A673 (cell line): ENCODE data around the gene WDR76. TPM values are rescaled to one million over a fixed set of nuclear protein-coding genes. Genes with fewer than 3 reads are reported as not detected.

Experiments
- Bru-seq: library from RNA; stranded (reverse); fragments of 400-500 nt; gene quantifications from one replicate; lab custom pipeline; 2021; lab: Mats Ljungman, UMichigan
- BruChase-seq, 2 experiments: library from RNA; stranded (reverse); fragments of 400-500 nt; gene quantifications; one replicate each; lab custom pipeline; 2021; lab: Mats Ljungman, UMichigan
- BruUV-seq: library from RNA; stranded (reverse); fragments of 400-500 nt; replicated peaks from 2 replicates; lab custom pipeline; 2021; lab: Mats Ljungman, UMichigan
- CTCF ChIA-PET: fragments of 300-600 bp; sonication (Branson Sonifier 250); formaldehyde crosslinking; loops from one replicate; lab custom pipeline; 2022; ENCODE audit warnings: antibody characterized with exemption; lab: Charles Lee
- POLR2A ChIA-PET: fragments of 300-600 bp; sonication (Branson Sonifier 250); formaldehyde crosslinking; loops from one replicate; lab custom pipeline; 2022; ENCODE audit warnings: antibody characterized with exemption; ENCODE audit not compliant: low non-redundant PET; lab: Charles Lee
- DNase-seq: peaks from one replicate; pipeline ENCODE4 v3.0.0-alpha.2; 2015; ENCODE audit warnings: low spot score
- H3K27ac ChIP-seq: fragments of 200-600 bp; sonication (generic); 2 replicates; pipeline ENCODE4 v1.5.1; 2016; ENCODE audit warnings: mixed run types, low read depth, mild to moderate bottlenecking, mixed read lengths, antibody characterized with exemption, low read length; ENCODE audit not compliant: poor library complexity, severe bottlenecking
- H3K27me3 ChIP-seq: fragments of 200-600 bp; sonication (generic); replicated peaks from 2 replicates; pipeline ENCODE4 v1.6.1; 2017; ENCODE audit warnings: mixed run types, low read depth, mild to moderate bottlenecking, mixed read lengths, antibody characterized with exemption, low read length; ENCODE audit not compliant: insufficient read depth, poor library complexity
- H3K36me3 ChIP-seq: fragments of 200-600 bp; sonication (generic); 2 replicates; pipeline ENCODE4 v1.6.1; 2016; ENCODE audit warnings: mixed run types, mild to moderate bottlenecking, mixed read lengths, antibody characterized with exemption, low read length; ENCODE audit not compliant: insufficient read depth, poor library complexity, severe bottlenecking
- H3K4me1 ChIP-seq: fragments of 200-600 bp; sonication (generic); 2 replicates; pipeline ENCODE4 v1.6.1; 2017; ENCODE audit warnings: mixed run types, mild to moderate bottlenecking, mixed read lengths, antibody characterized with exemption, low read length; ENCODE audit not compliant: insufficient read depth, poor library complexity, severe bottlenecking
- H3K4me3 ChIP-seq: fragments of 200-600 bp; sonication (generic); 2 replicates; pipeline ENCODE4 v1.5.1; 2016; ENCODE audit warnings: low read depth, mixed run types, mild to moderate bottlenecking, mixed read lengths, low read length; ENCODE audit not compliant: poor library complexity, severe bottlenecking
- H3K9me3 ChIP-seq: fragments of 200-600 bp; sonication (generic); 2 replicates; pipeline ENCODE4 v1.6.1; 2016; ENCODE audit warnings: mixed run types, low read depth, mild to moderate bottlenecking, mixed read lengths, antibody characterized with exemption, low read length; ENCODE audit not compliant: poor library complexity, severe bottlenecking
- CTCF ChIP-seq: fragments of 300-800, 200-600 bp; sonication (generic); conservative IDR thresholded peaks from 2 replicates; pipeline ENCODE4 v1.5.1; 2017; ENCODE audit warnings: low read depth, mild to moderate bottlenecking, antibody characterized with exemption, low read length, moderate library complexity, mixed read lengths
- EZH2 ChIP-seq: fragments of 200-600 bp; sonication (generic); IDR thresholded peaks from 2 replicates; pipeline ENCODE4 v1.6.1; 2017; ENCODE audit warnings: borderline replicate concordance, low read depth, mild to moderate bottlenecking, mixed read lengths, antibody characterized with exemption, low read length; ENCODE audit not compliant: poor library complexity, severe bottlenecking
- intact Hi-C: fragments of 100-400 bp; cut with micrococcal nuclease; formaldehyde crosslinking; loops from one replicate; pipeline ENCODE4 v1.10.0; 2022; ENCODE audit not compliant: unreplicated experiment
- long read RNA-seq: library from polyadenylated mRNA; stranded (forward); transcript quantifications from one replicate; pipeline ENCODE4 v2.0.0, GENCODE V29; 2022
- total RNA-seq: library from RNA; stranded (reverse); gene quantifications from 2 replicates; pipeline ENCODE4 v1.2.3, GENCODE V29; 2021

The WDR76 gene
- total RNA-seq (61.3 and 65.2 TPM in 2 replicates), Bru-seq, nascent RNA (percentile 89 among the genes with signal in this experiment), BruChase-seq, experiment 1, labeled RNA remaining after a 2-hour chase (percentile 90 among the genes with signal in this experiment), BruChase-seq, experiment 2, labeled RNA remaining after a 6-hour chase (percentile 92 among the genes with signal in this experiment)
- long read RNA-seq, transcript WDR76-201 (13 exons, 3,978 nt), result major isoform, 54 of 78 reads
- long read RNA-seq, transcript WDR76-202 (13 exons, 2,586 nt), result minor isoform, 7 of 78 reads
- long read RNA-seq, partial matches to known transcripts, result 5 of 78 reads
- long read RNA-seq, other reads (novel, unspliced or antisense), result 12 of 78 reads

- intact Hi-C loops, result no loop called here
- CTCF ChIA-PET, result no interaction called here
- no TSS peak for BruUV-seq
Observed at GRCh38 chr15:43826508-43827341, at the start of gene WDR76. WDR76 (plus strand) TSS chr15:43827002; CDS start chr15:43827033, 31 bp downstream.

GRCh38 chr15:43777267-43777914 lies 49.4 kb upstream of the WDR76 start:
- intact Hi-C loops, result no loop called here
- Histone ChIP-seq H3K27me3 (no peaks in the 10 kb centered on the region), H3K27ac (peak overlapping the region; percentile 86), H3K9me3 (no peaks in the 10 kb centered on the region), H3K36me3 (peaks cover 10% of the 10 kb centered on the region), H3K4me1 (peaks cover 11% of the 10 kb centered on the region), H3K4me3 (peak overlapping the region; percentile 75)
- CTCF ChIA-PET, result interaction anchor here (1.1 kb wide), 1 partner anchor 9 kb away, joined by 3 read pairs; no protein-coding TSS in a partner anchor
- POLR2A ChIA-PET, result no interaction called here
- BruUV-seq, result TSS peak; percentile 43
- TF ChIP-seq CTCF (peak; percentile 94), EZH2 (no peak)
- peak; percentile 88 for DNase-seq

More at GRCh38 chr15:43826508-43827341, at the start of gene WDR76:
- Histone ChIP-seq H3K27ac (peak within 1 kb of the TSS; percentile 92), H3K4me3 (peak within 1 kb of the TSS; percentile 72), H3K36me3 (peaks cover 27% of the 10 kb centered on the region), H3K27me3 (no peaks in the 10 kb centered on the region), H3K4me1 (peaks cover 7% of the 10 kb centered on the region), H3K9me3 (no peaks in the 10 kb centered on the region)
- POLR2A ChIA-PET, result interaction anchor here (0.7 kb wide), 1 partner anchor 119 kb away, joined by 3 read pairs; no protein-coding TSS in a partner anchor
- DNase-seq, result peak; percentile 93
- TF ChIP-seq EZH2 (no peak), CTCF (no peak)

GRCh38 chr15:43779016-43779415 lies 47.8 kb upstream of the WDR76 start:
- intact Hi-C loops, result no loop called here
- CTCF ChIA-PET, result interaction anchor here (0.6 kb wide), 1 partner anchor 22 kb away, joined by 8 read pairs; the partner anchor contains the start of gene HYPK

More at GRCh38 chr15:43779016-43779415, 47.8 kb upstream of the WDR76 start:
- Histone ChIP-seq H3K9me3 (no peaks in the 10 kb centered on the region), H3K4me3 (no peak overlapping the region), H3K27ac (no peak overlapping the region), H3K4me1 (peaks cover 11% of the 10 kb centered on the region), H3K27me3 (no peaks in the 10 kb centered on the region), H3K36me3 (no peaks in the 10 kb centered on the region)
- BruUV-seq, result no TSS peak
- no peak for DNase-seq
- POLR2A ChIA-PET, result no interaction called here
- no peak for TF ChIP-seq CTCF
- TF ChIP-seq EZH2, result no peak
